Measurements from ENCODE around the gene CEP112. TPM values are rescaled to one million over a fixed set of nuclear protein-coding genes. Genes with fewer than 3 reads are reported as not detected.

CEP112 gene
- total RNA-seq, 4 donors from 2014 or later, result 1.1 to 12.9 (median 9.1) TPM

DNA sequence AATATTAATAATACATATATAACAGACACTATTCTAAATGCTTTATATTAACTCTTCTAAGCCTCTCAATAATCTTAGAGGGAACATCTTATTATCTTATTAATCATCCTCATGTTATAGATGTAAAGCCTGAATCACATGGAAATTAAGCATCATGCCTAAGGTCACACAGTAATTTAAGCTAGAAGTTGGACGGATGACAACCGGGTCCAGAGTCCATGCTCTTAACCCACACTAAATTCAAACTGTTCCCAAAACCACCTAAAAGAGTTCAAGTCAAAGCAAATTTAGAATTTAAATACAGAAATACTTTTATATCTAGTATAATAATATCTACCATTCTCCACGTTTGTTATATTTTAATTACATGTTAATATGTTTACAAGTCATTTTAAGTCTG is 193.3 kb downstream of the CEP112 start:
- Histone ChIP-seq H3K36me3 (no peaks in the 10 kb centered on the region), H3K27me3 (no peaks in the 10 kb centered on the region), H3K4me3 (no peak overlapping the region), H3K4me1 (peaks cover 0 to 4% (median 0%) of the 10 kb centered on the region in 4 donors), H3K27ac (no peak overlapping the region), H3K9me3 (no peaks in the 10 kb centered on the region)
- intact Hi-C loops (cut with DNase I; ENCODE audit: low total_unique reads), result no loop called here
- no peak for DNase-seq
- TF ChIP-seq POLR2A (IDR thresholded peaks at IDR 0.05), result no peak
- no peak for TF ChIP-seq EP300 (IDR thresholded peaks at IDR 0.05; ENCODE audit: low read depth)
- TF ChIP-seq, protein P1, sequence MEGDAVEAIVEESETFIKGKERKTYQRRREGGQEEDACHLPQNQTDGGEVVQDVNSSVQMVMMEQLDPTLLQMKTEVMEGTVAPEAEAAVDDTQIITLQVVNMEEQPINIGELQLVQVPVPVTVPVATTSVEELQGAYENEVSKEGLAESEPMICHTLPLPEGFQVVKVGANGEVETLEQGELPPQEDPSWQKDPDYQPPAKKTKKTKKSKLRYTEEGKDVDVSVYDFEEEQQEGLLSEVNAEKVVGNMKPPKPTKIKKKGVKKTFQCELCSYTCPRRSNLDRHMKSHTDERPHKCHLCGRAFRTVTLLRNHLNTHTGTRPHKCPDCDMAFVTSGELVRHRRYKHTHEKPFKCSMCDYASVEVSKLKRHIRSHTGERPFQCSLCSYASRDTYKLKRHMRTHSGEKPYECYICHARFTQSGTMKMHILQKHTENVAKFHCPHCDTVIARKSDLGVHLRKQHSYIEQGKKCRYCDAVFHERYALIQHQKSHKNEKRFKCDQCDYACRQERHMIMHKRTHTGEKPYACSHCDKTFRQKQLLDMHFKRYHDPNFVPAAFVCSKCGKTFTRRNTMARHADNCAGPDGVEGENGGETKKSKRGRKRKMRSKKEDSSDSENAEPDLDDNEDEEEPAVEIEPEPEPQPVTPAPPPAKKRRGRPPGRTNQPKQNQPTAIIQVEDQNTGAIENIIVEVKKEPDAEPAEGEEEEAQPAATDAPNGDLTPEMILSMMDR (IDR thresholded peaks at IDR 0.05), result no peak
- TF ChIP-seq POLR2AphosphoS5 (IDR thresholded peaks at IDR 0.05), result no peak
- in situ Hi-C loops (cut with MboI; ENCODE audit: low pct_ligation_motif_present in 1 of 4, low pct_unique_long_range_greater_than_20kb in 1 of 4, low sequenced_read_pairs in 3 of 4), result loop anchor here in 2 of 4 donors (25.0 kb wide), 1 partner anchor 761 kb away; no protein-coding TSS in a partner anchor
- 54 to 55% methylated on average over 3 of the region's 3 CpGs for WGBS, 2 donors (ENCODE audit: low coverage in 1 of 2)

DNA sequence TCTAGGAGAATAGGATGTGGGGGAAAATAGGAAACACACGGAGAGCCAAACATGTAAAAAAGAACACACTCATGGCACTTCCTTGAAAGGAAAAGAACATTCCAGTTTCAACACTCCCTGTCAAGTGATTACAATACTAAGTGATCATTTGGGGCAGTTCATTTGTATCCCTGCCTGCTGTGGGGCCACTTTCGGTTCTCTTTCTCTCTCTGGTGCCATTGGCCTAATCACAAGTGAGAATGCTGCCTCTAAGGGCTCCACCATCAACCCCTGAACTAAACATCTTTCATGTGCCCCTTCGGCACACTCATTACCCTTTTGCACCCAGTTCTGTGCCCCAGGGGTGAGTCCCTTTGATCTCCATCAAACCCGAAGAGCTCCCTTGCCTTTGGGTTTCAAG is 197.3 kb downstream of the CEP112 start:
- 91% methylated on average over 1 to 4 of the region's 4 CpGs for WGBS, 2 donors (ENCODE audit: low coverage in 1 of 2)
- in situ Hi-C loops (cut with MboI; ENCODE audit: low pct_ligation_motif_present in 1 of 4, low pct_unique_long_range_greater_than_20kb in 1 of 4, low sequenced_read_pairs in 3 of 4), result loop anchor here in 2 of 4 donors (25.0 kb wide), 1 partner anchor 757 kb away; no protein-coding TSS in a partner anchor

DNA sequence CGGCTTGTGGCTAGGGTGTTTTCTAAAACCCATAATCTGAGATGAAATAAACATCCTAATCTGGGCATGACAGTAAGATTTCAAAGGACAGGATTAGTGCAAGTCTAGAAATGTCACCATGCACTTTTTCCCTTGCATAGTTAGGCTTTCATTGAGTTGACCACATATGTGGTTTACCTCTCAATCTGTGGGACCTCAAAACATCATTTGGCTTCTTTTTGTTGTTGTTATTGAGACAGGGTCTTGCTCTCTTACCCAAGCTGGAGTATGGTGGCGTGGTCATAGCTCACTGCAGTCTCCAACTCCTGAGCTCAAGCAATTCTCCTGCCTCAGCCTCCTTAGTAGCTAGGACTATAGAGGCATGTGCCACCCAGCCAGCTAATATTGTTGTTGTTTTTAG is 197.8 kb downstream of the CEP112 start:
- Histone ChIP-seq H3K36me3 (no peaks in the 10 kb centered on the region), H3K27me3 (no peaks in the 10 kb centered on the region), H3K4me1 (no peaks in the 10 kb centered on the region), H3K27ac (no peak overlapping the region), H3K4me3 (no peak overlapping the region), H3K9me3 (peaks cover 0 to 5% of the 10 kb centered on the region in 2 donors)
- DNase-seq, result no peak
- intact Hi-C loops (cut with DNase I; ENCODE audit: low total_unique reads), result no loop called here
- TF ChIP-seq POLR2A (IDR thresholded peaks at IDR 0.05) (no peak), POLR2AphosphoS5 (IDR thresholded peaks at IDR 0.05) (no peak), EP300 (IDR thresholded peaks at IDR 0.05; ENCODE audit: low read depth) (no peak)
- TF ChIP-seq, protein P1 (IDR thresholded peaks at IDR 0.05), result no peak
- 89 to 93% methylated on average over 2 of the region's 2 CpGs for WGBS, 2 donors (ENCODE audit: low coverage in 1 of 2)
- in situ Hi-C loops (cut with MboI; ENCODE audit: low pct_ligation_motif_present in 1 of 4, low pct_unique_long_range_greater_than_20kb in 1 of 4, low sequenced_read_pairs in 3 of 4), result loop anchor here in 2 of 4 donors (25.0 kb wide), 1 partner anchor 757 kb away; no protein-coding TSS in a partner anchor

More for the DNA sequence above, 197.3 kb downstream of the CEP112 start:
- H3K36me3 ChIP-seq, result no peaks in the 10 kb centered on the region
- H3K27ac ChIP-seq, result no peak overlapping the region
- no peaks in the 10 kb centered on the region for H3K9me3 ChIP-seq
- H3K27me3 ChIP-seq, result no peaks in the 10 kb centered on the region
- H3K4me1 ChIP-seq, result no peaks in the 10 kb centered on the region
- TF ChIP-seq, protein P1 (IDR thresholded peaks at IDR 0.05), result no peak
- no peak for TF ChIP-seq POLR2AphosphoS5 (IDR thresholded peaks at IDR 0.05)
- TF ChIP-seq EP300 (IDR thresholded peaks at IDR 0.05; ENCODE audit: low read depth), result no peak
- no peak for TF ChIP-seq POLR2A (IDR thresholded peaks at IDR 0.05)
- DNase-seq, result no peak
- H3K4me3 ChIP-seq, result no peak overlapping the region
- intact Hi-C loops (cut with DNase I; ENCODE audit: low total_unique reads), result no loop called here

DNA sequence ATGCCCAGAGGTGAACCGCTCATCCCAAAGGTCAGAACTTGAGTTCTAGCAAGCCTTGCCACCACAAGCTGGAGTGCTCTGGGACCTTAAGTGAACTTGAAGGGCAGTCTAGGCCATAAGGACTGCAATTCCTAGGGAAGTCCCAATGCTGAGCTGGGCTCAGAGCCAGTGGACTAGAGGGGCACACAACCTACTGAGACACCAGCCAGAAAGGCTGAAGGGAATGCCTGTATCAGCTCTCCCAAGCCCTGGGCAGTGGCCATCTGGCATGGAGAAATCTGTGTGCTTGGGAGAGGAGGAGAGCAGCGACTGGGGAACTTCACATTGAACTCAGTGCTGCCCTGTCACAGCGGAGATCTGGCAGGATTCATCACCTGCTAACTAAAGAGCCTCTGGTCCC is 201.3 kb downstream of the CEP112 start:
- Histone ChIP-seq H3K36me3 (no peaks in the 10 kb centered on the region), H3K27ac (no peak overlapping the region), H3K9me3 (peaks cover 6 to 15% of the 10 kb centered on the region in 2 donors), H3K27me3 (no peaks in the 10 kb centered on the region), H3K4me3 (no peak overlapping the region), H3K4me1 (no peaks in the 10 kb centered on the region)
- in situ Hi-C loops (cut with MboI; ENCODE audit: low pct_ligation_motif_present in 1 of 4, low pct_unique_long_range_greater_than_20kb in 1 of 4, low sequenced_read_pairs in 3 of 4) (loop anchor here in 2 of 4 donors (25.0 kb wide), 1 partner anchor 753 kb away; no protein-coding TSS in a partner anchor), intact Hi-C loops (cut with DNase I; ENCODE audit: low total_unique reads) (no loop called here)
- WGBS, 2 donors (ENCODE audit: low coverage in 1 of 2), result 88% methylated on average over 3 of the region's 3 CpGs; no CpG with 5 or more reads in 1 of the 2 donors
- no peak for DNase-seq
- TF ChIP-seq, protein P1 (IDR thresholded peaks at IDR 0.05), result no peak
- TF ChIP-seq POLR2AphosphoS5 (IDR thresholded peaks at IDR 0.05) (no peak), POLR2A (IDR thresholded peaks at IDR 0.05) (no peak), EP300 (IDR thresholded peaks at IDR 0.05; ENCODE audit: low read depth) (no peak)
